Activated naive CD4-positive, alpha-beta T cell treated with anti-CD3 and anti-CD28 coated beads for 36 hours (primary cell): ENCODE results near the gene ZSCAN32. TPM values are rescaled to one million over a fixed set of nuclear protein-coding genes. Genes with fewer than 3 reads are reported as not detected.

Experiments used
- CTCF ChIA-PET: fragments of 350-600 bp; sonication (Branson Sonifier 250); formaldehyde crosslinking; loops from one replicate; lab custom pipeline; 2021; ENCODE audit warnings: antibody characterized with exemption; lab: Charles Lee
- DNase-seq: peaks from one replicate; pipeline ENCODE4 v3.0.0-alpha.2; 2020
- H3K27ac Mint-ChIP-seq: one replicate; pipeline ENCODE4 v1.8.0; 2021; ENCODE audit warnings: mild to moderate bottlenecking, mixed read lengths
- H3K27me3 Mint-ChIP-seq: one replicate; pipeline ENCODE4 v1.8.0; 2021; ENCODE audit warnings: low read depth, mixed read lengths
- H3K36me3 Mint-ChIP-seq: one replicate; pipeline ENCODE4 v1.8.0; 2021; ENCODE audit warnings: low read depth, mixed read lengths
- H3K4me1 Mint-ChIP-seq: one replicate; pipeline ENCODE4 v1.8.0; 2021; ENCODE audit warnings: low read depth, mixed read lengths
- H3K4me3 Mint-ChIP-seq: one replicate; pipeline ENCODE4 v1.8.0; 2021; ENCODE audit warnings: mild to moderate bottlenecking, moderate library complexity, mixed read lengths
- H3K9me3 Mint-ChIP-seq: one replicate; pipeline ENCODE4 v1.8.0; 2021; ENCODE audit warnings: mixed read lengths
- intact Hi-C: fragments of 100-400 bp; cut with micrococcal nuclease; formaldehyde crosslinking; loops from one replicate; pipeline ENCODE4 v1.15.1; 2023
- total RNA-seq, 2 experiments: library from RNA; stranded (reverse); gene quantifications; one replicate each; pipeline ENCODE4 v1.2.3, GENCODE V29; 2021

Gene ZSCAN32
- total RNA-seq, 2 experiments from 2014 or later, result 6.5 to 7.9 TPM

DNA sequence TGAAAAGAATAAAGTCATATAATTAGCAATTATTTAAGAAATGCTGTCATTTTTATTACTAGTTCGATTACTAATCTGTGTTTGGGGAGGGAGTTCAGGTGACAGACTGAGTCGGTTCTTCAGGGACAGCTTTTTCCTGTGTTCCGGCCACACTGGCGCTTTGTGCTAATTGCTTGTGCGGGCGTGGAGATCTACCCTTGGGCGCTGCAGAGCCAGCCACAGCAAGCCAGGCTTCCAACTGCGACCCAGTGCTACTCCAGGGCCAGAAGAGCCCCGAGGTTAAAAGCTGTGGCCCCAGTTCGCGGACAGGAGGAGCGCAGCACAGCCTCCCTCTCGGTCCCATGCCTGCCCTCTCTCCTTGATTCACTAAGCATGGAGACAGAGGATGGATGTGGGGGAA is 51.6 kb downstream of the ZSCAN32 start:
- Mint-ChIP-seq H3K4me3 (no peak overlapping the region), H3K27me3 (no peaks in the 10 kb centered on the region), H3K9me3 (peaks cover 2% of the 10 kb centered on the region), H3K4me1 (no peaks in the 10 kb centered on the region), H3K36me3 (no peaks in the 10 kb centered on the region), H3K27ac (no peak overlapping the region)
- no peak for DNase-seq
- CTCF ChIA-PET, result no interaction called here
- intact Hi-C loops, result no loop called here

- no peak overlapping the region for H3K27ac Mint-ChIP-seq
- intact Hi-C loops, result no loop called here
- no peaks in the 10 kb centered on the region for H3K36me3 Mint-ChIP-seq
- CTCF ChIA-PET, result no interaction called here
- no peaks in the 10 kb centered on the region for H3K4me1 Mint-ChIP-seq
- H3K9me3 Mint-ChIP-seq, result peaks cover 2% of the 10 kb centered on the region
- no peak for DNase-seq
- H3K27me3 Mint-ChIP-seq, result no peaks in the 10 kb centered on the region
- H3K4me3 Mint-ChIP-seq, result no peak overlapping the region
These were observed 52.1 kb downstream of the ZSCAN32 start for GRCh38 chr16:3348547-3349167.

- no peak for DNase-seq
- CTCF ChIA-PET, result no interaction called here
- no peak overlapping the region for H3K4me3 Mint-ChIP-seq
- H3K36me3 Mint-ChIP-seq, result no peaks in the 10 kb centered on the region
- no peaks in the 10 kb centered on the region for H3K27me3 Mint-ChIP-seq
- H3K9me3 Mint-ChIP-seq, result peaks cover 2% of the 10 kb centered on the region
- no peaks in the 10 kb centered on the region for H3K4me1 Mint-ChIP-seq
- intact Hi-C loops, result no loop called here
- no peak overlapping the region for H3K27ac Mint-ChIP-seq
These were observed 53.2 kb downstream of the ZSCAN32 start for GRCh38 chr16:3347586-3347985.

DNA sequence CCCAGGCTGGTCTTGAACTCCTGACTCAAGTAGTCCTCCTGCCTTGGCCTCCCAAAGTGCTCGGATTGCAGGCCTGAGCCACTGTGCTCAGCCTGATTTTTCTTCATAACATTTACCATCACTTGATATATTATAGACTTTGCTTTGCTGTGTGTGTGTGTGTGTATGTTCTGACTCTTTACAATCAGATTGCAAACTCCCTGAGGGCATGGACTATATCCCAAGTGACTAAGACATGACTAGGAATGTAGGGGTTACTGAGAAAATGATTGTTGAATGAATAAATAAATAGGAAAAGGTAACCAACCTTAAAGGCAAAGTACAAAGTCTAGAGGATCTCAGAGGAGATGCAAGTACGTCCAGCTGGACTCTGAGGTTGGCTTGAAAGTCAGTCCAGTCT is 54.8 kb downstream of the ZSCAN32 start:
- intact Hi-C loops, result no loop called here
- no peaks in the 10 kb centered on the region for H3K4me1 Mint-ChIP-seq
- CTCF ChIA-PET, result no interaction called here

More for the DNA sequence above, 54.8 kb downstream of the ZSCAN32 start:
- DNase-seq, result no peak
- Mint-ChIP-seq H3K27me3 (no peaks in the 10 kb centered on the region), H3K27ac (no peak overlapping the region), H3K4me3 (no peak overlapping the region), H3K36me3 (no peaks in the 10 kb centered on the region), H3K9me3 (peaks cover 2% of the 10 kb centered on the region)

Other genes starting within 250 kb of the ZSCAN32 start
- gene OR1F1, start 212.8 kb downstream of the ZSCAN32 start, total RNA-seq, result not detected
- gene ZNF200, start 165.8 kb downstream of the ZSCAN32 start, total RNA-seq, result 10 to 100 TPM in 1 of 2 experiments, 1 to 10 TPM in 1; 9.7 to 10.1 TPM
- under 1 TPM; 0.07 TPM for gene MEFV, start 144.4 kb downstream of the ZSCAN32 start, total RNA-seq
- 10 to 100 TPM in 1 of 2 experiments, 1 to 10 TPM in 1; 9.1 to 12.2 TPM for gene ZNF263, start 117.5 kb downstream of the ZSCAN32 start, total RNA-seq
- 1 to 10 TPM; 3.8 to 4.1 TPM for gene TIGD7, start 95.6 kb downstream of the ZSCAN32 start, total RNA-seq
- gene ZNF75A, start 95.5 kb downstream of the ZSCAN32 start, total RNA-seq, result 10 to 100 TPM; 10.5 to 12.4 TPM
- not detected for gene OR2C1, start 45.1 kb downstream of the ZSCAN32 start, total RNA-seq
- 1 to 10 TPM; 5.8 to 6.3 TPM for gene ZNF174, start 211 bp upstream of the ZSCAN32 start, total RNA-seq
- 1 to 10 TPM; 1.1 TPM for gene ZNF597, start 42.5 kb upstream of the ZSCAN32 start, total RNA-seq
- 10 to 100 TPM; 20.0 to 27.1 TPM for gene NAA60, start 42.7 kb upstream of the ZSCAN32 start, total RNA-seq
- gene C16orf90, start 94.5 kb upstream of the ZSCAN32 start, total RNA-seq, result not detected
- 10 to 100 TPM; 12.1 to 13.9 TPM for gene CLUAP1, start 100.0 kb upstream of the ZSCAN32 start, total RNA-seq
- 10 to 100 TPM; 14.4 TPM for gene NLRC3, start 176.4 kb upstream of the ZSCAN32 start, total RNA-seq
- gene SLX4, start 210.6 kb upstream of the ZSCAN32 start, total RNA-seq, result 10 to 100 TPM; 14.0 to 14.1 TPM